Neutrophil (primary cell): Measurements from ENCODE around the gene TBC1D12.
A peak's percentile ranks its signal among the peaks of the same experiment; 100 is the strongest.

Experiments used
- H3K27ac ChIP-seq: fragments of 200-600 bp; sonication (generic); 2 replicates; pipeline ENCODE4 v1.5.1; 2016; ENCODE audit warnings: mild to moderate bottlenecking, moderate library complexity
- H3K27me3 ChIP-seq: fragments of 200-600 bp; sonication (generic); 2 replicates; pipeline ENCODE4 v1.6.0; 2016; ENCODE audit warnings: mild to moderate bottlenecking
- H3K36me3 ChIP-seq: fragments of 200-600 bp; sonication (generic); 2 replicates; pipeline ENCODE4 v1.5.1; 2017
- H3K4me1 ChIP-seq, 2 experiments: fragments of 200-600 bp in 1 of 2; sonication (generic) in 1 of 2; 1 replicate in 1 of 2; 2 replicates in 1 of 2; pipeline versions ENCODE4 v1.5.1 to v1.6.1; 2013 to 2016; ENCODE audit warnings: low read depth in 1 of 2, low read length in 1 of 2, mild to moderate bottlenecking in 1 of 2, moderate library complexity in 1 of 2; ENCODE audit not compliant: control insufficient read depth in 1 of 2, insufficient read depth in 1 of 2
- H3K4me3 ChIP-seq, 2 experiments: fragments of 200-600 bp in 1 of 2; sonication (generic) in 1 of 2; 1 replicate in 1 of 2; 2 replicates in 1 of 2; pipeline ENCODE4 v1.5.1; 2013 to 2016; ENCODE audit warnings: low read depth in 1 of 2, low read length in 1 of 2, mild to moderate bottlenecking in 1 of 2, moderate library complexity in 1 of 2
- H3K9me3 ChIP-seq: fragments of 200-600 bp; sonication (generic); 2 replicates; pipeline ENCODE4 v1.5.1; 2016
- TF ChIP-seq, protein P1 (sequence below): fragments of 200-600 bp; sonication (generic); IDR thresholded peaks from 2 replicates; pipeline ENCODE4 v1.5.1; 2016; ENCODE audit warnings: antibody characterized with exemption

The TBC1D12 gene

DNA sequence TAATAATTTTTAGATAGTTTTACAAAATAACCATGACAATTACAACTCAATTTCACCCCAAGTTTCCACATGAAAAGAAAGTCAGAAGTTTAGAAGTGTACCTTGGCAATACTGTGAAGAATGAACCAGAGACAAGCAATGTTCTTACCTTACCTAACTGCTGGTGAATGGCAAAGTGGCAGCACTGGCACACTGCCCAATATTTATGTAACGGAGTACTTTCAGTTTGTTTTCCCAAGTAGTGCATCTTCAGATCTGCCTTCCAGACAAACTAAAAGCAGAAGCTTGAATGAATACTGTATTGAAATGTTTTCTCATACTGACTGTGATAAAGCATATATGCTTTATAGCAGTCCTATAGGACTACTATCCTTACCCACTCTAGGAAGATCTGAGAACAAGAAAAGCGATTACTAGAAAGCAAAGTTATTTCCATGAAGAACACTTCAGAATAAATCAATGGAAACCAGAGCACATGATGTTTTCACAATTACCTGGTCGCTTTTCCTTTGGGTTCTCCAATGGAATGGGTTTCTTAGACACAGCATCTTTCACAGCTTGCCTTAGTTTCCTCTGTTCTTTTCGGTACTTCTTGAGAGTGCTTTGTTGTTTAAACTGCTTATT lies 41.1 kb upstream of the TBC1D12 start:
- Histone ChIP-seq H3K9me3 (no peaks in the 10 kb centered on the region), H3K4me3 (no peak overlapping the region), H3K4me1 (peaks cover 11 to 16% of the 10 kb centered on the region in 2 experiments), H3K27ac (no peak overlapping the region), H3K27me3 (peaks cover 31% of the 10 kb centered on the region), H3K36me3 (peaks cover 7% of the 10 kb centered on the region)
- TF ChIP-seq, protein P1, sequence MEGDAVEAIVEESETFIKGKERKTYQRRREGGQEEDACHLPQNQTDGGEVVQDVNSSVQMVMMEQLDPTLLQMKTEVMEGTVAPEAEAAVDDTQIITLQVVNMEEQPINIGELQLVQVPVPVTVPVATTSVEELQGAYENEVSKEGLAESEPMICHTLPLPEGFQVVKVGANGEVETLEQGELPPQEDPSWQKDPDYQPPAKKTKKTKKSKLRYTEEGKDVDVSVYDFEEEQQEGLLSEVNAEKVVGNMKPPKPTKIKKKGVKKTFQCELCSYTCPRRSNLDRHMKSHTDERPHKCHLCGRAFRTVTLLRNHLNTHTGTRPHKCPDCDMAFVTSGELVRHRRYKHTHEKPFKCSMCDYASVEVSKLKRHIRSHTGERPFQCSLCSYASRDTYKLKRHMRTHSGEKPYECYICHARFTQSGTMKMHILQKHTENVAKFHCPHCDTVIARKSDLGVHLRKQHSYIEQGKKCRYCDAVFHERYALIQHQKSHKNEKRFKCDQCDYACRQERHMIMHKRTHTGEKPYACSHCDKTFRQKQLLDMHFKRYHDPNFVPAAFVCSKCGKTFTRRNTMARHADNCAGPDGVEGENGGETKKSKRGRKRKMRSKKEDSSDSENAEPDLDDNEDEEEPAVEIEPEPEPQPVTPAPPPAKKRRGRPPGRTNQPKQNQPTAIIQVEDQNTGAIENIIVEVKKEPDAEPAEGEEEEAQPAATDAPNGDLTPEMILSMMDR: no peak

DNA sequence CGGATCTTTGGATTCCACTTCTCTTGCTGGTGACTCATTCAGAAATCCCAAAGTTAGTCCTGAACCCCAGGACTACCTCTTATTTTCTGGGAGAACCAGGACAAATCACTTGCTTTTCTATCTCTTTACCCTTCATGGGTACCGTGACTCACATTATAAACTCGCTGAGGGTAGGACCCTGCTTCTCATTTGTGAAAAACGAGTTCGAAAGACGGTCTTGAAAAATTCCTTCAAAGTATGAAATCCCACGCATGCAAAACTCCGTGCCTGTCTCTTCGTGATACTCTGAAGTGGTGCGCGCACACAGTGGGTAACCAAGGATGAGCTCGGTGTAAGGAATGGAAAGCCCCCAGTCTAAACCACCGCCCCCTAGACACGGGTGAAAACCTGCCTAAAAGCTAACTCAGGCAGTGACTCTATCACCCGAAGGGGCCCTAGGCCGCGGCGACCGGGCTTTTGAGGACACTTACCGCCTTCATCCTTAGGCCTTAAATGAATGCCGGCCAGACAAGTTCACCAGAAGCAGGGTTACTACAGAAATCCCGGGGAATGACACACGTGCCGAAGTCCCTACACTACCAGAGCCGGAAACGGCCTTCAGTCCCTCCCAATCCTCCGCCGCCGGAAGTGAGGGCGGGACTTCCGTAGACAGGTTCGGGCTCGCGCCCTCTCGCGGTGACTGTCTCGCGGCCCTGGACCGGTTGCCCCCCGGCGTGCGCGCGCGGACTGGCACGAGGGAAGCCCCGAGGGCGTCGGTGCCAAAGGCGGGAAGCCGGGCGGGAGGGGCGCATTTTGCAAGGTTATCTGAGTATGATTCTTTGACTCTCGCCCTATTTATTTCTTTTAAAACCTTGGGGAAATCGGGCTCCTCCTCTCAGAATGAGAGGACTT lies 39.7 kb upstream of the TBC1D12 start, which contains the start of gene NOC3L:
Gene NOC3L, minus strand, starts transcription at position 580 of the 891 bp plus-strand sequence. Its CDS starts 101 bp downstream, at position 479.
- Histone ChIP-seq H3K4me3 (peak within 1 kb of the TSS; percentile 71 to 83), H3K27ac (no peak within 1 kb of the TSS)
- TF ChIP-seq, protein P1: peak; percentile 43

DNA sequence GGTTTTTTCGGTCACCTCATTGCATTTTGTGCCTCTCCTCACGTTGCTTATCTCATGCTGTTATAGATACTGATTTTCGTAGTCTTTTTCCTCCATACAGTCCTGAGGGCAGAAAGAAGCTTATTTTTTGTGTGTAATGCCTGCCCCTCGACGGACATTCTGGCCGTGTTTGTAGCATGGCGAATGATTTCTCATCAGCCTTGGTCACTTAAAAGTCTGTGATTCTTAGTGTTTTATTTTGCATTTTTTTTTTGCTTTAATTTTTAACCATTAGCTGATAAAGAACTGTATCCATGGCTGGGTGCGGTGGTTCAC lies 39.1 kb upstream of the TBC1D12 start:
- TF ChIP-seq, protein P1: no peak
- Histone ChIP-seq H3K4me1 (peaks cover 11 to 16% of the 10 kb centered on the region in 2 experiments), H3K36me3 (no peaks in the 10 kb centered on the region), H3K9me3 (no peaks in the 10 kb centered on the region), H3K4me3 (peak overlapping the region; percentile 71 to 83), H3K27me3 (peaks cover 36% of the 10 kb centered on the region), H3K27ac (no peak overlapping the region)

More for the DNA sequence above, 39.7 kb upstream of the TBC1D12 start, which contains the start of gene NOC3L:
- Histone ChIP-seq H3K36me3 (peaks cover 3% of the 10 kb centered on the region), H3K9me3 (no peaks in the 10 kb centered on the region), H3K27me3 (peaks cover 33% of the 10 kb centered on the region), H3K4me1 (peaks cover 11 to 16% of the 10 kb centered on the region in 2 experiments)

DNA sequence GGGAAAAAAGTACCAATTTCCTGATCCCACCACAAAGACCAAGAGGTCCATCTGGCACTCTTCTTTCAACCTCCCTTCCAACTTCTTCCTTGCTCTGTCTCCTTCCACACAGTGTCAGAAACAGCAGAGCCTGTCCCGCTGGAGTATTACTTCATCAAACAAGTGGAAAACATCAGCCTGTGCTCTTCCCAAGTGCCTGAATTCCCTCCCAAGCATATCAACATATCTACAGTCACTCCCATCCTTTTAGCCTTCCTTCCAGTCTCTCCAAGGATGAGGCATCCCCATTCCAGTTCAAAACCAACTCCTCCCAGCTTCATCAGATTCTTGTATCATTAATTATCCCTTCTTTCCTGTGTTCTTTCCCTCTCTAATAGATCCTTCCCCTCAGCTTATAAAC lies 37.9 kb upstream of the TBC1D12 start:
- no peak overlapping the region for H3K27ac ChIP-seq
- TF ChIP-seq, protein P1: no peak
- H3K9me3 ChIP-seq: no peaks in the 10 kb centered on the region
- no peaks in the 10 kb centered on the region for H3K36me3 ChIP-seq
- no peak overlapping the region for H3K4me3 ChIP-seq
- peaks cover 48% of the 10 kb centered on the region for H3K27me3 ChIP-seq
- peaks cover 11 to 16% of the 10 kb centered on the region in 2 experiments for H3K4me1 ChIP-seq

DNA sequence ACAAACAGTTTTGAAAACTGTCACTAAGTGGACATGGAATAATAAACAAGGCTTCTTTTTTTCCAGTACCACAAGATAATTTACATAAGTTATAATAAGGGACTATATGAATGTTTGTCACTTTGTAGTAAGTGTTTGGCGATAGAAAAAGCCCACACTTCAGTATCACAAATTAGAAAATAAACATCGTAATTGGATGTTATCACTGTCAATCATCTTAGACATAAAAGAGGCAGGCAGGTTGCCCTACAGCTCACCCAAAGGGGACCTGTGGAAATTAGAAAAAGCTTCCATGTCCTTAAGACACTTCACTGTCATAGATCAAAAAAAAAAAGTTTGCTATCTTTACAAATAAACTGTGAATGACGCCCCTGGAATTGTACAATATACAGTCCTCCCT lies 36.0 kb upstream of the TBC1D12 start:
- Histone ChIP-seq H3K36me3 (no peaks in the 10 kb centered on the region), H3K27me3 (peaks cover 64% of the 10 kb centered on the region), H3K4me1 (peaks cover 11 to 16% of the 10 kb centered on the region in 2 experiments), H3K9me3 (no peaks in the 10 kb centered on the region), H3K27ac (no peak overlapping the region), H3K4me3 (no peak overlapping the region)
- TF ChIP-seq, protein P1: no peak
